ENCODE data around the gene KCNH8.

The KCNH8 gene

GRCh38 chr3:19427422-19428149, 279.3 kb downstream of the KCNH8 start:
- H3K9ac ChIP-seq (ENCODE audit: insufficient read length) = no peak overlapping the region
- H3K4me3 ChIP-seq = no peak overlapping the region
- no peak overlapping the region for H3K27ac ChIP-seq
- H3K9me3 ChIP-seq (ENCODE audit: low read depth, low read length) = no peaks in the 10 kb centered on the region
- TF ChIP-seq FOXP2 (optimal IDR thresholded peaks at IDR 0.05; ENCODE audit: control extremely low read depth, extremely low read length, insufficient read depth) (no peak), POLR2AphosphoS5 (IDR thresholded peaks at IDR 0.05; ENCODE audit: borderline replicate concordance, low read depth, low read length) (no peak), EZH2 (IDR thresholded peaks at IDR 0.05) (no peak)
- no peaks in the 10 kb centered on the region for H3K36me3 ChIP-seq (ENCODE audit: insufficient read depth, low read length)
- no peak for DNase-seq (ENCODE audit: low read depth, low spot score)

DNA sequence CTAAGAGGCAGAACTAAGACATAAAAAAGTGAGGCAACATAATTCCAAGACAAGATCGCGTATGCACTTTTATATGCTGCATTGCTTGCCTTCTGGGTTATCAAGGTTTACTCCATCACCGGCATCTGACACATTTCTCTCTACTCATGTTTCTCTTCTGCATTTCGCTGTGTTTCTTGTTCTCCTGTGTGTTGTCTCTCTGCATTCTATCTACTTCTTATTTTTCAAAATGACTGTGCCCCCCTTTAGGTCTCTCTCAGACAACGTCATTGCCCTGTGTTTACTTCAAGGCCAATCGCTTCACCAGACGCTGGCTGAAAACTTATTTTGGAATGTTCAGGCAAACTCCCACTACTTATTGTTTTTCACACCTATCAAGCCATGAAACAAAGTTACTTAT, 280.4 kb downstream of the KCNH8 start:
- Histone ChIP-seq H3K9me3 (ENCODE audit: low read depth, low read length) (no peaks in the 10 kb centered on the region), H3K36me3 (ENCODE audit: insufficient read depth, low read length) (no peaks in the 10 kb centered on the region), H3K27ac (no peak overlapping the region), H3K4me3 (no peak overlapping the region), H3K9ac (ENCODE audit: insufficient read length) (no peak overlapping the region)
- no peak for DNase-seq (ENCODE audit: low read depth, low spot score)
- TF ChIP-seq FOXP2 (optimal IDR thresholded peaks at IDR 0.05; ENCODE audit: control extremely low read depth, extremely low read length, insufficient read depth) = no peak
- TF ChIP-seq POLR2AphosphoS5 (IDR thresholded peaks at IDR 0.05; ENCODE audit: borderline replicate concordance, low read depth, low read length) = no peak
- no peak for TF ChIP-seq EZH2 (IDR thresholded peaks at IDR 0.05)

- H3K4me3 ChIP-seq = no peak overlapping the region
- H3K36me3 ChIP-seq (ENCODE audit: insufficient read depth, low read length) = no peaks in the 10 kb centered on the region
- H3K9me3 ChIP-seq (ENCODE audit: low read depth, low read length) = no peaks in the 10 kb centered on the region
- no peak overlapping the region for H3K9ac ChIP-seq (ENCODE audit: insufficient read length)
- DNase-seq (ENCODE audit: low read depth, low spot score) = no peak
- TF ChIP-seq EZH2 (IDR thresholded peaks at IDR 0.05) = no peak
- TF ChIP-seq POLR2AphosphoS5 (IDR thresholded peaks at IDR 0.05; ENCODE audit: borderline replicate concordance, low read depth, low read length) = no peak
- TF ChIP-seq FOXP2 (optimal IDR thresholded peaks at IDR 0.05; ENCODE audit: control extremely low read depth, extremely low read length, insufficient read depth) = no peak
- H3K27ac ChIP-seq = no peak overlapping the region
Measured at GRCh38 chr3:19432669-19433068, 284.4 kb downstream of the KCNH8 start.

- H3K36me3 ChIP-seq (ENCODE audit: insufficient read depth, low read length) = no peaks in the 10 kb centered on the region
- no peak overlapping the region for H3K27ac ChIP-seq
- no peak overlapping the region for H3K9ac ChIP-seq (ENCODE audit: insufficient read length)
- no peak for DNase-seq (ENCODE audit: low read depth, low spot score)
- TF ChIP-seq FOXP2 (optimal IDR thresholded peaks at IDR 0.05; ENCODE audit: control extremely low read depth, extremely low read length, insufficient read depth) = no peak
- no peak for TF ChIP-seq POLR2AphosphoS5 (IDR thresholded peaks at IDR 0.05; ENCODE audit: borderline replicate concordance, low read depth, low read length)
- no peak for TF ChIP-seq EZH2 (IDR thresholded peaks at IDR 0.05)
- no peak overlapping the region for H3K4me3 ChIP-seq
- no peaks in the 10 kb centered on the region for H3K9me3 ChIP-seq (ENCODE audit: low read depth, low read length)
Measured at GRCh38 chr3:19436746-19437145, 288.4 kb downstream of the KCNH8 start.

DNA sequence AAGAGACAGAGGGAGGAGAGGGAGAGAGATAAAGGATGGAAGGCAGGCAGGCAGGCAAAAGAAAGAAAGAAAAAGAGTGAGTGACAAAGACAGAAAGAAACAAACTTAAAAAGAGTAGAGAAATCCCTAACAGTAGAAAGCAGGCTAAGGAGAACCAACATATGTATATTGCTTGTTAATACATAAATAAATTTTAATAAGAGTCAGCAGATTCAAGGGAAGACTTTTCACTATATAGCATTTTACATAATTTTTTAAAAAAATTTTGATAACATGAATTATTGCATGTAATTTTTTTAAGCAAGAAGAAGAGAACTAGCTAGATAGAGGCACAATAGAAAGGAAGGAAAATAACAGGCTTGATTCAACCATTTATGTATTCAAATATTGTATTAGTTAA, 291.6 kb downstream of the KCNH8 start:
- H3K36me3 ChIP-seq (ENCODE audit: insufficient read depth, low read length) = no peaks in the 10 kb centered on the region
- TF ChIP-seq FOXP2 (optimal IDR thresholded peaks at IDR 0.05; ENCODE audit: control extremely low read depth, extremely low read length, insufficient read depth) (no peak), EZH2 (IDR thresholded peaks at IDR 0.05) (no peak), POLR2AphosphoS5 (IDR thresholded peaks at IDR 0.05; ENCODE audit: borderline replicate concordance, low read depth, low read length) (no peak)
- no peak overlapping the region for H3K27ac ChIP-seq
- no peak overlapping the region for H3K9ac ChIP-seq (ENCODE audit: insufficient read length)
- no peak overlapping the region for H3K4me3 ChIP-seq
- no peak for DNase-seq (ENCODE audit: low read depth, low spot score)
- H3K9me3 ChIP-seq (ENCODE audit: low read depth, low read length) = no peaks in the 10 kb centered on the region

GRCh38 chr3:19446138-19446537, 297.8 kb downstream of the KCNH8 start:
- no peak for TF ChIP-seq EZH2 (IDR thresholded peaks at IDR 0.05)
- no peak for TF ChIP-seq POLR2AphosphoS5 (IDR thresholded peaks at IDR 0.05; ENCODE audit: borderline replicate concordance, low read depth, low read length)
- no peak for TF ChIP-seq FOXP2 (optimal IDR thresholded peaks at IDR 0.05; ENCODE audit: control extremely low read depth, extremely low read length, insufficient read depth)
- no peak overlapping the region for H3K27ac ChIP-seq
- H3K36me3 ChIP-seq (ENCODE audit: insufficient read depth, low read length) = no peaks in the 10 kb centered on the region
- H3K9me3 ChIP-seq (ENCODE audit: low read depth, low read length) = no peaks in the 10 kb centered on the region
- no peak overlapping the region for H3K4me3 ChIP-seq
- no peak overlapping the region for H3K9ac ChIP-seq (ENCODE audit: insufficient read length)
- DNase-seq (ENCODE audit: low read depth, low spot score) = no peak

DNA sequence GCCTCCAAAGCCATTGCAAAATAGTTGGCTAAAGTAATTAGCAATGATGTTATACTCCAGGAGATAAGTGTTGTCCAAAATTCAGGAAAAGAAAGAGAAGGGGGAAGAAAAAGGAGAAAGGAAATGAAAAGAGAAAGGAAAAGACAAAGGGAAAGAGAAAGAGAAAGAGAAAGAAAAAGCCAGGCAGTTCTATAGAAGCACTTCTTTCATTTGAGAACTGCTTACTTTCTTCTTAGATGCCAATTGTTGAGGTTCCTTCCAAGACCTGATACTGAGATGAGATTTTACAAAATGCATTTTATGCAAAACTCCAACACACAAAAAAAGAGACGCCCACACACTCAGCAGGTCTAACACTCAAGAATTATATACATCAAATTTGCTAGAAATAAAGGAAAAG, 298.4 kb downstream of the KCNH8 start:
- DNase-seq (ENCODE audit: low read depth, low spot score) = no peak
- Histone ChIP-seq H3K36me3 (ENCODE audit: insufficient read depth, low read length) (no peaks in the 10 kb centered on the region), H3K9ac (ENCODE audit: insufficient read length) (no peak overlapping the region), H3K4me3 (no peak overlapping the region), H3K9me3 (ENCODE audit: low read depth, low read length) (no peaks in the 10 kb centered on the region), H3K27ac (no peak overlapping the region)
- TF ChIP-seq FOXP2 (optimal IDR thresholded peaks at IDR 0.05; ENCODE audit: control extremely low read depth, extremely low read length, insufficient read depth) (no peak), POLR2AphosphoS5 (IDR thresholded peaks at IDR 0.05; ENCODE audit: borderline replicate concordance, low read depth, low read length) (no peak), EZH2 (IDR thresholded peaks at IDR 0.05) (no peak)

DNA sequence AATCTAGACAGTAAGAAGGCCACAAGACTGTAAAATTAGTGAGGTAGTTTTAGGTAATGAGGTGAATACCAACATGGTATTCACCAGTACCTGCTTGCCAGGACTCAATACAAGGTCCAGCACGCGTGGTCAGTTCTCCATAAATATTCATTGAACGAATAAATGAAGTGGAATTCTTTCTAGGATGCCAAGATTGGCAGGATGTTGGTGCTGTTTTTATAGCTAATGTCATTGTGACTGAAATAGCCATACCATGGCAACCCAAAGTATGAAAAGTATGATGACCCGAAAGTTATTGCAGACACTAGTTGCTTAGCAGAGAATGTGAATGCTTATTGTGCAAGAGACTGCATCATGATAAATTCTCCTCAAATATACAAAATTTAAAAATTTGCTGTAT, 307.2 kb downstream of the KCNH8 start:
- Histone ChIP-seq H3K4me3 (no peak overlapping the region), H3K27ac (no peak overlapping the region), H3K36me3 (ENCODE audit: insufficient read depth, low read length) (no peaks in the 10 kb centered on the region), H3K9ac (ENCODE audit: insufficient read length) (no peak overlapping the region), H3K9me3 (ENCODE audit: low read depth, low read length) (no peaks in the 10 kb centered on the region)
- TF ChIP-seq EZH2 (IDR thresholded peaks at IDR 0.05) (no peak), POLR2AphosphoS5 (IDR thresholded peaks at IDR 0.05; ENCODE audit: borderline replicate concordance, low read depth, low read length) (no peak)
- no peak for DNase-seq (ENCODE audit: low read depth, low spot score)

DNA sequence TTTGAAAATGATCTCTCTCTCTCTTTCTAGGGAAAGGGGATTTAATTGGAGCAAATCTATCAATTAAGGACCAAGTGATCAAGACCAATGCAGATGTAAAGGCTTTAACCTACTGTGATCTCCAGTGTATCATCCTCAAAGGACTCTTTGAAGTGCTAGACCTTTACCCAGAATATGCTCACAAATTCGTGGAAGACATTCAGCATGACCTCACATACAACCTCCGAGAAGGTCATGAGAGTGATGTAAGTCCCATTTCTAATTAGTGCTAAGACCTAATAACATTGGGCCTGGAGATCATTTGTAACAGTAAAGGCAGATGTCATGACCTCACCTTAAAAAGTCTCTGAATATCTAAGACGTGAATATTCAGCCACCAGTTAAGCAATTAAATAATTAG, 308.4 kb downstream of the KCNH8 start:
- H3K36me3 ChIP-seq (ENCODE audit: insufficient read depth, low read length) = no peaks in the 10 kb centered on the region
- no peak for DNase-seq (ENCODE audit: low read depth, low spot score)
- TF ChIP-seq EZH2 (IDR thresholded peaks at IDR 0.05) (no peak), FOXP2 (optimal IDR thresholded peaks at IDR 0.05; ENCODE audit: control extremely low read depth, extremely low read length, insufficient read depth) (no peak), POLR2AphosphoS5 (IDR thresholded peaks at IDR 0.05; ENCODE audit: borderline replicate concordance, low read depth, low read length) (no peak)
- no peak overlapping the region for H3K27ac ChIP-seq
- H3K4me3 ChIP-seq = no peak overlapping the region
- no peaks in the 10 kb centered on the region for H3K9me3 ChIP-seq (ENCODE audit: low read depth, low read length)
- H3K9ac ChIP-seq (ENCODE audit: insufficient read length) = no peak overlapping the region
